ENCODE measurements around the gene AURKA.
"Not testable (repeated sequence)": the region's sequence is repeated elsewhere in the genome, so short reads cannot be mapped to it uniquely, and the experiment has no call there.

AURKA gene

DNA sequence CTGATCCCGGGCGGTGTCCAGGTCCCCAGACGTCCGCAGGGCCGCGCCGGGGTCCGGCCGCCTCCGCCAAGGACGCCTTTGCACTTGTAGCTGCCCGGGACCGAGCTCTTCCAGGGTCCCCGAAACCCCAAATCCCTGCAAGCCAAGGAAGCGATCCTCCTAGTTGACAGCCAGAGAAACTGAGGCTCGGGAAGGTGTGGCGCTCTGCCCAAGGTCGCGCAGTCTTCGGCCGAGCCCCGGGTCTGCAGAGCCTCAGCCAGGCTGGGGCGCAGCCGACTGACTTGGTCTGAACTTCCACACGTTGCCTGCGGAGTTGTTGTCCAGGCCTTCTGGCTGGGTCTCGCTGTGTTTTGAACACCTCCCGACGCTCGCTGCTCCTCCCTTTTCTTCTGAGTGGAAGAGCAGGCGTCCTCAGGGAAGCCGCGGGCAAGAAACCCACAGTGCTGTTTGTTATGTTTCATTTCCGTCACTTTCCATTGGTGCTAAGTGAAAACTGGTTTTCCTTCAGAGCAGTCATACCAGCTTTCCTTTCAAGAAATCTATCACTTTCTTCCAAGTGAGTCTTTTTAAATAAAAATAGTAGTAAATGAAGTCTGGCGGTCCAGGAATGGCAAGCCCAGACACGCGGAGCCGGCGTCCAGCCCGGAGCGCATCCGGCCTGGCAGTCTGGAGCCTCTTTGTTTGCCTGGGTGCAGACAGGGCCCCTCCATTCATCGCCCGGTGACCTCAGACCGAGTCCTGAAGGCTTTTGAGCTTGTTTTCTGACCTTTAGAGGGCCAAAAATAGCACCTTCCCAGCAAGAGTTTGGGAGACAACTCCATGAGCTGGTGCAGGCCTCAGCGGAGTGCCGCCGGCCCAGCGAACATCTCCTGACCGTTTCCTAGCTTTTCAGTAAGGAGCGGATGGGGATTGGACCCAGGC, 32.5 kb downstream of the AURKA start:
- DNase-seq (ENCODE audit: low spot score), result no peak

DNA sequence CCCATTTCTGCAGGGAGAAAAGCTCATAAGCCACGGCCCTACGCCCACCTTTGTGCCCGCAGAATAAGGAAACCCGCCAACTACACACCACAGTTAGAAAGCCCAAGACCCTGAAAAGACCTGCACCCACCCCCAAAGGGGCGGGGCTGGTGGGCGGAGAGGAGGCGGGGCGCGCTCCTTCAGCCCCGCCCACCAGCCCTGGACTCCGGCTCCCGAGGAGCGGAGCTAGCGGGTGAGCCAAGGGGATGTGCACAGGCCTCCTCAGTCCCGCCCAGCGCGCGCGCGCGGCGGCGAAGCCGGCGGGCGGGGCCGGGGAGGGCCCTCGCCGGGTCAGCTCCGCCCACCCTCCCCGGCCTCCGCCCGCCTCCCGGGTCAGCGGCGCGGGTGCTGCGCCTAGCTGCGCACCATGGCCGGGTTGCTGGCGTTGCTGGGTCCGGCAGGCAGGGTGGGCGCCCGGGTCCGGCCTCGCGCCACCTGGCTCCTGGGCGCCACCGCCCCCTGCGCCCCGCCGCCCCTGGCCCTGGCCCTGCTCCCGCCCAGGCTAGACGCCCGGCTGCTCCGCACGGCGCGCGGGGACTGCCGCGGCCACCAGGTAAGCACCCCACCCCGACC, 33.3 kb downstream of the AURKA start, which contains the start of gene FAM210B:
Gene FAM210B, plus strand, starts transcription at position 375 of the 612 bp plus-strand sequence. Its CDS starts 32 bp downstream, at position 407.
- peak; percentile 84 for DNase-seq (ENCODE audit: low spot score)

DNA sequence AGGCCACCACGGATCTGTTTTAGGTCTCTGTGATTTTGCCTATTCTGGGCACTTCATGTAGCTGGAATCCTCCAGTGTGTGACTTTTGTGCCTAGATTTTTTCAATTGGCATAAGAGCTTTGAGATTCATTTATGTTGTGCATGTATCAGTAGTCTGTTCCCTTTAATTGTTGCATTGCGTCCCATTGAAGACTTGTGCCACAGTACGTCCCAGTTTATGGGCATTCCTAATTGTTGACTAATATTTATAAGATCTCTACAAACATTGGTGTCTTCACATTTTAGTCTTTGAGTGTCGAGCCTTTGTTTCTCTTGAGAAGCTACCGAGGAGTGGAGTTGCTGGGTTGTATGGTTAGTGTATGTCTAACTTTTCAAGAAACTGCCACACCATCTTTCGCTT, 33.9 kb downstream of the AURKA start:
- no peak for DNase-seq (ENCODE audit: low spot score)

DNA sequence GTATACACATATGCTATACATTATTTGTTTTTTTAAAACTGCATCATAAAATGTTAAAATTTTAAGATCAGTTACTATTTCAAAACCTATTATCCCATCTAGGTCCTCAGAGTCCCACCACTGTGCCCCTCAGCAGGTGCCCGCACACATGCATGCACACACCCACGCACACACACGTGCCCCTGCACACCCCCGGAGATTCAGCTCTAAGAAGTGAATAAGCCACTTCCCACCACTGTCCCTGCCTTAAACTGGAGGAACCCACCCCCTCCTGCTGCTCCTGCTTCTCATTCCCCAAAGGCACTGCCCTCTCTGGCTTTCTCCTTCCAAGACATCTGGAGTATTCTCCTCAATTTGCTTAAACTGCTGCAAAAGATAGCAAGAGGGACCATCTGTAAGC, 38.7 kb downstream of the AURKA start:
- no peak for DNase-seq (ENCODE audit: low spot score)

DNA sequence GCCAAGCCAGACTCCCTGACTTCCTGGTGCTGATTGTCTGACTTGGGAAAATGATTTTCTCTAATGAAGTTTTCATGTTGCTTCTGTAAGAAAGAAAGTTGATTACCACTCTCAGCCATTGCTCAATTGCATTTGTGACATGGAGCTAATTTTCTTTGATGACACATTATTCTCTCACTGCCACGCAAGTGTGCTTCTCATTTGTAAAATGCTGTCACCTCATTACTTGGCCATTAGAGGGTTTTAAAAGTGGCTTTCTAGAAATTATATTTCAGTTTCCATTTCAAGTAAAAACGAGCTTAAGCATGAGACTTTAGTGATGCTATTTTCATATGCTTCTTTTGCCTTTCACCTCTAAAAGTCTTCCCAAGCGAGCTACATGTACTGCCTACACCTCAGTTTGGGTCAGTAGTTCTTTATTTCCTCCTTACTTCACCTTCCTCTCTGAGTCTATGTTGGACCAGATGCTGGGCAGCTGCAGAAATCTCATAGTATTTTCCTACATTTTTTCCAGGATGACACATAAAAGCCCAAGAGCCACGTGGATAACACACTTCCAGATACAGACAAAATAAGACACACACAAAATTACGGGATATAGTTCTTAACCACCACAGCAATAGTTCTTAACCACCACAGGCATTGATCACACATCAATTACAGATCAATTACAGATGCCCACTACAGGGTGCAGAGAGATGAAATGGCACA, 39.5 kb downstream of the AURKA start:
- DNase-seq (ENCODE audit: low spot score), result no peak

DNA sequence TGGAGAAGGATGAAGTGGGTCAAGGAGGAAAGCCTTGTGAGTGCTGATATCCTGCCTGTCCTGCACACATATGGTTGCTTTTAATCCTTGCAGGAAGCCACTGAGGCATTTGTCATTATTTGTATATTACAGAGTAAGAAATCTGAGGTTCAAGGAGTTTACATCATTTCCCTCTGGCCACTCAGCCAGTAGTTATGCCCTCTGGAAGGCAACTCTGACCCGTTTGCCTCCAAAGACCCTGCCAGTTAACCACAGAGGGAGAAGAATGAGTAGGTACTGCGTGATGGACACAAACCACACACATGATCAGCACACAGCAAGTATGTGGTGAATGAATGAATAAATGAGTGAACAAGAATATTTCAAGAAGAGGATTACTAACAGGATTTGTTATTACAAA, 41.2 kb downstream of the AURKA start:
- no peak for DNase-seq (ENCODE audit: low spot score)

DNA sequence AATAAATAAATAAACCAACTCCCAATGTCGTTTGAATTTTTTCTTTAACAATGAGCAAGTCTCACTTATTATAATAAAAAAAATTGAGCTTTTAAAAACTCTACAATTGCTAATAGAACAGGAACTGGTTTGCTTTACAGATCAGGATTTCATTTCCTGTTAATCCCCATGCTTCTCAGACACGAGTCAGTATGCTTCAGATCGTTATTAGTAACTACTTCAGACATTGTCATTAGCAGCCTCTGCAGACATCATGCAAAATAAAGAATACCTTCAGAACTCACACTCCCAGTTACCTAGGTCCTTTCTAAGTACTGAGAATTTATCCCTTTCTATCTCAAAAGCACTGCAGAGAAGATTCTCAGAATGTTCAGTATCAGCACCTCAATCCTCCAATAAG, 43.3 kb downstream of the AURKA start:
- DNase-seq (ENCODE audit: low spot score), result no peak

DNA sequence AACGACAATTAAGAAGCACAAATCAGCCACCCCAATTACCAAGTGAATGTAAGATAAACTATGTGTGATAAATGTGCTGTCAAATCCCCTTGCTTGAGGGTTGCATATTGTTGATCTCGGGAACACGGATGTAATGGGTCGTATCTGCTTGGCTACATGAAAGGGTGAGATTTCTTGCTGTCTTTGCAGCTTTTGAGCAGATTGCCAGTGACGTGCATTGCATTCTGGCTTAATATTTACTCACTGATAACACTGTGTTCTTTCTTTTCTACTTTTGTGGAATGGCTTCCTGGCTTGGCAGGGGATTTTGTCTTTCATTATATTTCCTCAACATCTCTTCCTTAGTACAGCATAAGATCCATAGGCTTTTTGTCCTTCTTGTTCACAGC, 43.7 kb downstream of the AURKA start:
- DNase-seq (ENCODE audit: low spot score), result no peak

DNA sequence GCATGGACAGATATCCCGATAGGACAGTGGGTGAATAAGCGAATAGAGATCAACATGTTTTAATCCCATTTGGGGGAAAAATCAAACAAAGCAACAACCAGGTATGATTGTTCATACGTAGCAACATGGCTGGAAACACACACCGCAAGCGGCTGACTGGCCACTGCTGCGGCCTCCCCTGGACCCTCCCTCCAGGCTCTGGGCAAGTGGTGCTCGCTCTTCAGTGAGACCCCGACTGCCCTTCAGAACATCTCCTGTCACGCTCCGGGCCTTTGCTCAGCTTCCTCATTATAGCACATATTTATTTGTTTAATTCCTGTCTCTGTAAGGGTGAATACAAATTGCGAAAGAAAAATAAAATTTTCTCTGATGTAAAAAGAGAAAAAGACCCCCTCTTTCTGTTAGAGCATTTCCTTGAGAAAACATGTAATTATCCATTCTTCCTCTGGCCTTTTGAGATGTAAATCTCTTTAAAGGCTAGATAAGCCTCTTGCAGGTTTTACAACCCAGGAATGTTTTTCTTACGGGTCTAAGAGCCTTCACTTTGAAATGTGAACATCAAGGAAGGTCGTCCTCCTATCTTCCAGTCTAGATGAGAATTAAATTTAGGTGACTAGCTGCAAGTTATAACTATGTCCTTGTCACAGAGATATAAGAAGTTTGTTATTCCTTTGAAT, 44.2 kb downstream of the AURKA start:
- no peak for DNase-seq (ENCODE audit: low spot score)

DNA sequence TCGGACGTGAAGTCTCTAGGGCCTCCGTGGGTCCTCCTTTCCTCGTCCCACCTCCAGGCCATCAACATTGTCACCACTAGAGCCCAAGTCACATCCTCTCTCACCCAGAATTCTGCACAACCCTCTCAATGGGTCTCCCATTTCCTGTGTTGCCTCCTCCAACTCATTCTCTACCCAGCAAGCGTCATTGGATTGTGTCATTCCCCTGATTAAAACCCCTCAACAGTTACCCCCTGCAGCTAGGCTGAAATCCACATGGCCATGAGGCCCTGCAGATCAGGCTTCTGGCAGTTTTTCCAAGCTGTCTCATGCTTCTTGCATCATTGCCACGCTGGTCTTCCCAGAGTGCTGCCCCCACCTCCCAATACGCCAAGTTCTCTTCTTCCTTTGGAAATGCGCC, 46.1 kb downstream of the AURKA start:
- no peak for DNase-seq (ENCODE audit: low spot score)

DNA sequence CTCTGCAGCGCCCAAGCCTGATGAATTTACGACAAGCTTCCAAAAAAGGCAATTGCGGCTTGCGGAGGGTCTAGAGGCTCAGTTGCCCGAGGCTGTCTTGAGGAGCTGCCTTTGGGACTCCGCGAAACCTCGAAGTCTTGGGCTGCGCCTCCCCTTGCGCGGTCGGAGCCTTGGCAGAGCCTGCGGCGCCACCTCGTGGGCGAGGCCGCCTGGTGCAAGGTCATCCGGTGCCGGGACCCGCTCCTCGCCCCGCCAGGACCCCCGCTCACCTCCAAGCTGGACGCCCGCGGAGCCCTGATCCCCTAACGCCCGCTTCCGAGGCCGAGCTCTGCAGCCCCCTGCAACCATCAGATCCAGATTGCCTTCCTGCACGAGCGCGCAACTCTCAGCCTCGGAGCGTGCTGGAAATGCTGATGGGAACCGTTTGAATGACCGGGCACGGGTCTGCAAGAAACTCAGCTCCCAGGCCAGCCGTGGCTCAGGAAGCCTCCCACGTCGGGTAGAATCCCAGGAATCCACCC, 48.1 kb downstream of the AURKA start:
- peak; percentile 48 for DNase-seq (ENCODE audit: low spot score)

DNA sequence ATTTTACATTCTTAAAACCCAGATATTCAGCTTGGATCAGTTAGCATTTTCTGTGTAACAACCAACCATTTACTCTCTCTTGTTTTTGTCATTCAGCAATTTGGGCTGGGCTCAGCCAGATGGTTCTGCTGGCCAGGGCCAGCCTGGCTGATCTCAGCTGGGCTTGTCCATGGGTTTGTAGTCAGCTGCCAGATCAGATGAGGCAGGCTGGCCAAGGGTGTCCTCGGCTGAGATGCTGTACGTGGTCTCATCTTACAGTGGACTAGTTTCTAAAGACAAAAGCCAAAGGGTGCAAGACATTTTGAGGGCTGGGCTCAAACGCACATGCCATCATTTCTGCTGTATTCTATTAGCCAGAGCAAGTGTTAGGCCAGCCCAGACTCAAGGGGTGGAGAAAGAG, 49.2 kb downstream of the AURKA start:
- no peak for DNase-seq (ENCODE audit: low spot score)

DNA sequence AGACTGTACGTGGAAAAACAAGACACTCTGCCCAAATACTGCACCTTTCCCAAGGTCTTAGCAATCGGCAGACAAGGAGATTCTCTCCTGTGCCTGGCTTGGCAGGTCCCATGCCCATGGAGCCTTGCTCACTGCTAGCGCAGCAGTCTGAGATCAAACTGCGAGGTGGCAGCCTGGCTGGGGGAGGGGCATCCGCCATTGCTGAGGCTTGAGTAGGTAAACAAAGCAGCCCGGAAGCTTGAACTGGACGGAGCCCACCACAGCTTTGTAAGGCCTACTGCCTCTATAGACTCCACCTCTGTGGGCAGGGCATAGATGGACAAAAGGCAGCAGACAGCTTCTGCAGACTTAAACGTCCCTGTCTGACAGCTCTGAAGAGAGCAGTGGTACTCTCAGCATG, 55.3 kb downstream of the AURKA start:
- DNase-seq (ENCODE audit: low spot score), result not testable (repeated sequence)

DNA sequence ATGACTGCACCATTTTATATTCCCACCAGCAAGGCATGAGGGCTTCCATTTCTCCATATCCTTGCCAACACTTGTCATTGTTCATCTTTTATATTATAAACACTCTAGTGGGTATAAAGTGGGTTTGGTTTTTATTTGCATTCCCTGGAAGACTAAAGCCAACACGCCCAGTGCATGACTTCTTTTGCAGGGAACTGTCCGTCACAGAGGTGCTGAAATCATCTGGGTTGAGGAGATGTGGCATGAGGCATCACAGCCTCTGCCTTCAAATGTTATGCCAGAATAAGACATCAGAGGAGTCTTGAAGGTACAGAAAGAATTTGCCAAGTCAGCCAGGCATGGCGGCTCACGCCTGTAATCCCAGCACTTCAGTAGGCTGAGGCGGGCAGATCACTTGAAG, 63.2 kb downstream of the AURKA start:
- no peak for DNase-seq (ENCODE audit: low spot score)

DNA sequence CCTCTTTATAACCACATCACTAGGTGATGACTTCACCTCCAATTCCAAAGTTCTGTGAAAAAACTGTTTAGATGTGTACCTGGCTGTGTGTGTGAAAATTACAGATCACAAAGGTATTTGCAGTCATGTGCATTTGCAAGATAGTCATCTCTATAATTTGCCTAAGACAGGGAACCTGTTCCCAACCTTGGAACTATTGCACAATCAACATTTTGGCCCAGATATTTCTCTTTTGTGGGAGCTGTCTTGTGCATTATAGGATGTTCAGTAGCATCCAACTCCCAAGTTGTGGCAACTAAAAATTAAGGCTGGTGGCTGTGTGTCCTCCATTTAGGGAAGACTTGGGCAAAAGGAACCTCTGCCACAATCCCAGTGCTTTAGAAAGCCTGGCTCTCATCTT, 67.2 kb downstream of the AURKA start:
- no peak for DNase-seq (ENCODE audit: low spot score)

DNA sequence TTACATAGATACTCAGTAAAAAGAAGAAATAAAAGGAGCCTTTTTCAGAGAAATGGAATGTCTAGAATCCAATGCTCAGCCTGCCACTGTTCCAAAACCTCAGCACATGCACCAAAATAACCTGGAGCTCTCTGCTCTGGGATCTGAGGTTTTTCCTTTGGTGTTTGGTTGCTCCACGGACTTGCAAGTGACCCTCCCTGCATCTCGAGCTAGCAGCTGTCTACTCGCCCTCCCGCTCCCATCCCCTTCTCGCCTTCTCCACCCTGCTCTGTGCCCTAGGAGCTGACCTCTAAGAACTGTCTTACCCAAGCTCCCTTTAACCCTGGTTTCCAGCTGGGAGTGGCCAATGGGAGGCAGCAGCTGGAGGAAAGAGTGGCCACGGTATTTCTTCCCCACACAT, 68.4 kb downstream of the AURKA start:
- DNase-seq (ENCODE audit: low spot score), result no peak

DNA sequence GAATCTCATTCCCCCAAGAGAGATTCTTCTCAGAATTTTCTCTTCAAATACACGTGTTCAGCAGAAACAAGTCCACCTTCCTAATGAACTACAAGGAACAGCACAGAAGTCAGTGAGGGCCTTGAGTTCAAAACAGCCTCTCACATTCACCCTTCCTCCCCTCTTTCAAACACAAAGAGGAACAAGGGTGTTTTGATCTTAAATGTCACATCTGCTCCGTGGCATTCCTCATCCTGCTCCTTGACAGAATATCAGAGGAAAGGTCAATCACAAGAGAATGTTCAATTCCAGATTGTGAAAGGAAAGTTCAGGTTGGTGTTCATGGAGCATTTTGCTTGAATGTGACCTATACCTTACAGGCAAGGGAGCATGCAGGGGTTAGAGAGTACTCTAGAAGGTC, 68.8 kb downstream of the AURKA start:
- DNase-seq (ENCODE audit: low spot score), result no peak

DNA sequence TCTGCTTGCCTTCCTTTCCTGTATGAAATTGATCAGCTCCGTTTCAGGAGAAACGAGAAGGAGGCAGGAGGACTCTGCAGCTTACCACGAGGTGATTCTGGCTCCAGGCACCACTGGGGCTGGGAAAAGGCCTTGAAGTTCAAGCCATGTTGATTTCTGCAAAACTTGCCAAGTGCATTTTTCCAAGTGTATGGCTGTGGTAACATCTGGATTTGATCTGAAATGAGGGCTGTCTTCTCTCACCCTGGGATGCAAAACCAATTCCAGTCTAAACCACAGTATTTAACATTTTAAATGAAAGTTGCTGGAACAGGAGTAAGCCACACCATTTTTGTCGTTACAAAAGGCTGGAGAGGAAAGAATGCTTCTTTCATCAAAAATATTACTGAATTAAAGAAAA, 69.3 kb downstream of the AURKA start:
- no peak for DNase-seq (ENCODE audit: low spot score)
